AG10803 (cell line): Measurements from ENCODE around the gene ZNF524.

Source experiments
- DNase-seq: peaks from one replicate; pipeline ENCODE4 v3.0.0; 2010; ENCODE audit warnings: low read depth
- H3K4me3 ChIP-seq: 2 replicates; pipeline ENCODE4 v1.5.1; 2011; ENCODE audit warnings: mild to moderate bottlenecking, low read length, control low read depth
- TF ChIP-seq, protein P1 (sequence below): conservative IDR thresholded peaks from 2 replicates; pipeline ENCODE4 v1.5.1; 2011; ENCODE audit warnings: mild to moderate bottlenecking, low read length, control low read depth, inconsistent platforms

Gene ZNF524

DNA sequence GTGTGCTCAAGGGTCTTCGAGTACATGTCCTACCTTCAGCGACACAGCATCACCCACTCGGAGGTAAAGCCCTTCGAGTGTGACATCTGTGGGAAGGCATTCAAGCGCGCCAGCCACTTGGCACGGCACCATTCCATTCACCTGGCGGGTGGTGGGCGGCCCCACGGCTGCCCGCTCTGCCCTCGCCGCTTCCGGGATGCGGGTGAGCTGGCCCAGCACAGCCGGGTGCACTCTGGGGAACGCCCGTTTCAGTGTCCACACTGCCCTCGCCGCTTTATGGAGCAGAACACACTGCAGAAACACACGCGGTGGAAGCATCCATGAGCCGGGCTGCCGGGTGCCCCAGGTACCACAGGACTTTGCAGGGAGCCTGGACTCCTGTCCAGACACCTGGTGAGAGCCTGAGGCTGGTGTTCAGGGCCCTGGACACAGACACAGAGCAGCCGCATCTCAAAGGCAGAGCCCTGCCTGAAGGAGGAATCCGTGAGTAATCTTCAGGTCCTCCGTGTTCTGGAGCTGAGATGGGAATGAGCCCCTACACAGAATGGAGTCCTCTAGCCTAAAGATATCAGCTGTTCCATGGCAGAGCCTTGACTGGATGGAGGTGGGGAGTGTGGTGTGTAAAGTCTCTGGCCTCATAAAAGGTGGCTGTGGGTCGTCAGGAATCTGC is 44.9 kb downstream of the ZNF524 start:
- DNase-seq: no peak
- peak overlapping the region; percentile 70 for H3K4me3 ChIP-seq
- TF ChIP-seq, protein P1, sequence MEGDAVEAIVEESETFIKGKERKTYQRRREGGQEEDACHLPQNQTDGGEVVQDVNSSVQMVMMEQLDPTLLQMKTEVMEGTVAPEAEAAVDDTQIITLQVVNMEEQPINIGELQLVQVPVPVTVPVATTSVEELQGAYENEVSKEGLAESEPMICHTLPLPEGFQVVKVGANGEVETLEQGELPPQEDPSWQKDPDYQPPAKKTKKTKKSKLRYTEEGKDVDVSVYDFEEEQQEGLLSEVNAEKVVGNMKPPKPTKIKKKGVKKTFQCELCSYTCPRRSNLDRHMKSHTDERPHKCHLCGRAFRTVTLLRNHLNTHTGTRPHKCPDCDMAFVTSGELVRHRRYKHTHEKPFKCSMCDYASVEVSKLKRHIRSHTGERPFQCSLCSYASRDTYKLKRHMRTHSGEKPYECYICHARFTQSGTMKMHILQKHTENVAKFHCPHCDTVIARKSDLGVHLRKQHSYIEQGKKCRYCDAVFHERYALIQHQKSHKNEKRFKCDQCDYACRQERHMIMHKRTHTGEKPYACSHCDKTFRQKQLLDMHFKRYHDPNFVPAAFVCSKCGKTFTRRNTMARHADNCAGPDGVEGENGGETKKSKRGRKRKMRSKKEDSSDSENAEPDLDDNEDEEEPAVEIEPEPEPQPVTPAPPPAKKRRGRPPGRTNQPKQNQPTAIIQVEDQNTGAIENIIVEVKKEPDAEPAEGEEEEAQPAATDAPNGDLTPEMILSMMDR: no peak

DNA sequence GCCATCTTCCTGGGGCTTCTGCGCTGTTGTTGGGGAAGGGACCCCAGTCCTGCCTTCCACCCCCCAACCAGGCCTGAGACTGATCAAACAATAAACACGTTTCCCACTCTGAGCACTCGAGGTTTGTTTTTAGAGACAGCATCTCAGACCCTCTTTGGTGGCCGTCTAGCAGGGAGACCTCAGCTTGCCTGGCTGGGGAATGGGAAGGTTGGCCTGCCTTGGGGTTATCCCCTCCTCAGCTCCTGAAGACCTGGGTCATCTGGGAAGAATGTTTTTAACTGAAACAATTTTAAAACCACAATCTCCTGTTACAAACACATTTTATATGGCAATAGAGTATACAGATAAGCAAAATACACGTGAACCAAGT is 45.4 kb downstream of the ZNF524 start:
- no peak for DNase-seq
- TF ChIP-seq, protein P1: no peak
- no peak overlapping the region for H3K4me3 ChIP-seq

DNA sequence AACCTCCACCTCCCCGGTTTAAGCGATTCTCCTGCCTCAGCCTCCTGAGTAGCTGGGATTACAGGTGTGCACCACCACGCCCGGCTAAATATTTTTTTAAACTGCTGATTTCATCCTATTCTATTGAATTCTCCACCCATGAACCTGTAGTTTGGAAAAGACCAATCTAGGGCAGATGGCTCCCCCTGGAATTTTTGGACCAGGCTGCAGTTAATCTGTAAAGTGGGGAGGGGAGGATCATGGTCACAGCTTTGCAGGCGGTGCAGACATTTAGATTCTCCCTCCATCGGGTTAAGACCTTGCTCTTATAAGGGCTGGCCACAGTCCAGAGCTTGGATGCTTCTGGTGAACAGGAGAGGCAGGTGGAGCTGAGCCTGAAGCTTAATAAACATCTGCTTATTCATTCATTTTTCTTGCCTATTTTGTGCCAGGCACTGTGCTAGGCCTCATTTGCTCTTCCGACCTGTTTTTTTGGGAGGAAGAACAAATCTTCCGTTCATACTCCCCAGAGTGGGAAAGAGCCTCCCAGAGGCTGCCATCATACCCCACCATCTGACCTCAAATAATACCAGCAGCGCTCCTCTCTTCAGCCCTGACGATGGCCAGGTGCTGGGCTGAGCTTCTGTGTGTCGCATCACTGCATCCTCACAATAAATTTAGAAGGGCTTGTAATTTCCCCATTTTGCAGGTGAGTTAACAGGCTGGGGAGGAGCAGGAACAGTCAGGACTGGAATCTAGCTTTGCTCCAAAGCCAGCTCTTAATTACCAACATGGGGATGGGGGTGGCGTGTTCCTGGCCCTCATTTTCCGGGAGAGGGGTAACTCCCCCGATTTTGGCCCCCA is 47.0 kb downstream of the ZNF524 start:
- no peak for DNase-seq
- TF ChIP-seq, protein P1: no peak
- H3K4me3 ChIP-seq: peak overlapping the region; percentile 76

DNA sequence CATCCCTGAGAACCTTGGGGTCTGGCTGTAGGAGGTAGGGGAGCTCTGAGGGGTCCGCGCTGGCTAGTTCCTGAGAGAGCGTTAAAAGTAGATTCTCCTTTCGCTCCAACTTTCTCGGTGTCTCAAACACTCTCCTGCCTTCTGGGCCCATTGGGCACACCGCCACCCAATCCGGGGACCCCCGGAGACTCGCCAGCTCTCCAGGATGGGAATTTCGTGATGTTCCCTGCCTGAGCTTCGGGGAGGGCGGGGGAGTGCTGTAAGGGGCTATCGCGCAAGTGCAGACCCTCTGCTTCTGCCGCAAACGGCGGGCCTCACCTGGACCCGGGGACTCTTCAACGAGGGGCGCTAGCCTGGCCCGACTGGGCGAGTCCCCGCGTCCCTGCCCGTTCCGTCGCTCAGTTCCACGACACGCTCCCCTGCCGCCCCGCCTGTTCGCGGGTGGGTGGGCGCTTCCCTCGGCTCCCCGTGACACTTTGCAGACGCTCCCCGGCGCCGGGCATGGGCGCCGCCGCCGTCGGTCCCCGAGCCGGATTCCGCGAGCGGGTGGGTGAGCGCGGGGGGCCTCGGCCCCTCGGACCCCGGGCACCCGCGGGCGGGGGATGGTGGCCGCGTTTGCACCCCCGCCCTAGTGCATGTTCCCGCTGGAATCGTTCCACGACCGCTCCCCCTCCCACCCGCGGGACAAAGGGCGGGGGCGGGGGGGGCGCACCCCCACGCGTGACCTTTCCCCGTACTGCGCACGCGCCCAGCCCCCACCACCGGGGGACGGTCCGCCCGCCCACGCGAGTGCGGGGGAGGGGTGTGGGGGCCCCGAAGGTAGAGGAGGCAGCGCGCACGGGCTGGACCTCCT is 47.9 kb downstream of the ZNF524 start, which contains the start of gene CCDC106:
TSS of gene CCDC106 (plus strand) at position 481 of the 853 bp plus-strand sequence. CDS start 835 bp downstream, outside the sequence.
- TF ChIP-seq, protein P1: no peak
- peak within 1 kb of the TSS; percentile 76 for H3K4me3 ChIP-seq
- DNase-seq: peak; percentile 76

DNA sequence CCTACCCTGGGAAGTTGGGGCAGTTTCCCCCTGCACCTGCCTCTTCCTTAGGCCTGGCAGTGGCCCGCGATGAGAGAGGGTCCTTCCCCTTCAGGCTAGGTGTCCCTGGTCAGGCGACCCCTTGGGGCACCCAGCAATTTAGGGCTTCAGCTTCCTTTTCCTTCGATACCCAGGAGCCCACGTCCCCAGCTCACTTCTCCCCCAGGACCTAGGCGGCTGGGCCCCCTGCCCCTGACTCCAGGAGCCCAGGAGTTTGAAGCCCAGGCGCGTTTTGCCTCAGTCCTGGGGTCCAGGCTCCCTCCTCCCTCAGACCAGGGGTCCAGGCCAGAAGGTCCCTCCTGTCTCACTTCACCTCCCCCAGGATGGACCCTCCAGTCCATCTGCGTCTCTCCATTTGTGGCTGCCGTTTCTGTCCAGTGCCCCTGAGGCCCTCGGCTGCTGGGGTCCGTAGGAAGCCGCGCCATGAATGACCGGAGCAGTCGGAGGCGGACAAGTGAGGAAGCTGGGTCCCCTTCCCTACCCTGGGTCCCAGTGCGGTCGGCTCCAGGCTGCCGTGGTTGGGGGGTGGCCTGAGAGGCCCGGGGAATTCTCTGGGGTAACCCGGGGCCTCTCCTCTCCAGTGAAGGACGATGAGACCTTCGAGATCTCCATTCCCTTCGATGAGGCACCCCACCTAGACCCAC is 48.6 kb downstream of the ZNF524 start:
- TF ChIP-seq, protein P1: no peak
- H3K4me3 ChIP-seq: peak overlapping the region; percentile 76

DNA sequence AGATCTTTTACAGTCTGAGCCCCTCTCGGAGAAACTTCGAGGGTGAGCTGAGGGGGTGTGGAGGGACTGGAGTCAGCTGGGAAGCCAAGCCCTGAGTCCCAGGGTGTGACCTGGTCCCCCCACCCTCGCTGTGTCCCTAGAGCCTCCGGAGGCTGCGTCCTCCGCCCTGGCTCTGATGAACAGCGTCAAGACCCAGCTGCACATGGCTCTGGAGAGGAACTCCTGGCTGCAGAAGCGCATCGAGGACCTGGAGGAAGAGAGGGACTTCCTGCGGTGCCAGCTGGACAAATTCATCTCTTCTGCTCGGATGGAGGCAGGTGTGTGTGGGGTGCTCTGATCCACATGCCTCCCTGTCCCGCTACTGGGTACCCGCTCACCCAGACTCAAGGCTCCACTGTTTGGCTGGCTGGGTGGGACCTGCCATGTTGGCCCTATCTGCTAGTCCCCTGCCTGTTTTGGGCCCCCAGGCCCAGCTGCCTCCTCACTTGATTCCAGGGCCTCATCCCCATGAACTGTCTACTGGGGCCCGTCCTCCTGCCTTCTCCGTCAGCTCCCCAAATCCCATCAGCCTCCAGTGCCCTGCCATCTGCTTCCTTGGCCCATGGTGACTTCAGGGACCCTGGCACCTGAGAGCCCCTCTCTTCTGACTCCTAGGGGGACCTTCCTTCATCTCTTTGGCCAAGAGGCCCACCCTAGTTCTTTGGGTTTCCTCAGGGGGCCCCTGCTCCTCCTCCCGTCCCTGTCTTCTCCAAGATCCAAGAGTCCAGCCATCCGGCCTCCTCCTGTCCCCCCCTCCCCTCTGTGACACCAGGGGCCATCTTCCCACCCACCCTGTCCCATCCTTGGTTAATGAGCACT is 49.4 kb downstream of the ZNF524 start:
- TF ChIP-seq, protein P1: no peak
- DNase-seq: no peak
- H3K4me3 ChIP-seq: peak overlapping the region; percentile 76

More for the DNA sequence above, 48.6 kb downstream of the ZNF524 start:
- no peak for DNase-seq
